Measurements from ENCODE around the gene DLGAP4.

Gene DLGAP4

GRCh38 chr20:36482044-36482473 lies 175.9 kb downstream of the DLGAP4 start:
- Histone ChIP-seq H3K27ac (ENCODE audit: low read depth, low read length) (no peak overlapping the region), H3K9ac (ENCODE audit: low read length) (no peak overlapping the region), H3K27me3 (ENCODE audit: control insufficient read depth in 1 of 2, insufficient read depth in 2 of 2, low read length in 2 of 2) (no peaks in the 10 kb centered on the region), H3K9me3 (ENCODE audit: low read length) (no peaks in the 10 kb centered on the region), H3K4me1 (ENCODE audit: insufficient read depth, low read length) (peaks cover 69% of the 10 kb centered on the region), H3K36me3 (ENCODE audit: insufficient read depth, low read length) (peaks cover 5% of the 10 kb centered on the region), H3K4me3 (ENCODE audit: low read depth in 1 of 2, low read length in 2 of 2) (no peak overlapping the region)

- Histone ChIP-seq H3K36me3 (ENCODE audit: insufficient read depth, low read length) (peaks cover 1% of the 10 kb centered on the region), H3K9me3 (ENCODE audit: low read length) (no peaks in the 10 kb centered on the region), H3K9ac (ENCODE audit: low read length) (no peak overlapping the region), H3K27me3 (ENCODE audit: control insufficient read depth in 1 of 2, insufficient read depth in 2 of 2, low read length in 2 of 2) (no peaks in the 10 kb centered on the region), H3K27ac (ENCODE audit: low read depth, low read length) (peak overlapping the region; percentile 44), H3K4me3 (ENCODE audit: low read depth in 1 of 2, low read length in 2 of 2) (no peak overlapping the region), H3K4me1 (ENCODE audit: insufficient read depth, low read length) (peaks cover 78% of the 10 kb centered on the region)
Observed at GRCh38 chr20:36483209-36483918, 177.2 kb downstream of the DLGAP4 start.

GRCh38 chr20:36483919-36484808 lies 178.0 kb downstream of the DLGAP4 start:
- peaks cover 77% of the 10 kb centered on the region for H3K4me1 ChIP-seq (ENCODE audit: insufficient read depth, low read length)
- no peak overlapping the region for H3K4me3 ChIP-seq (ENCODE audit: low read depth in 1 of 2, low read length in 2 of 2)
- H3K27me3 ChIP-seq (ENCODE audit: control insufficient read depth in 1 of 2, insufficient read depth in 2 of 2, low read length in 2 of 2), result no peaks in the 10 kb centered on the region
- H3K36me3 ChIP-seq (ENCODE audit: insufficient read depth, low read length), result no peaks in the 10 kb centered on the region
- H3K9me3 ChIP-seq (ENCODE audit: low read length), result no peaks in the 10 kb centered on the region
- H3K27ac ChIP-seq (ENCODE audit: low read depth, low read length), result peak overlapping the region; percentile 44
- H3K9ac ChIP-seq (ENCODE audit: low read length), result peak overlapping the region; percentile 20

GRCh38 chr20:36485286-36485685 lies 179.1 kb downstream of the DLGAP4 start:
- H3K27ac ChIP-seq (ENCODE audit: low read depth, low read length), result no peak overlapping the region
- no peak overlapping the region for H3K9ac ChIP-seq (ENCODE audit: low read length)
- no peaks in the 10 kb centered on the region for H3K9me3 ChIP-seq (ENCODE audit: low read length)
- peaks cover 73% of the 10 kb centered on the region for H3K4me1 ChIP-seq (ENCODE audit: insufficient read depth, low read length)
- no peaks in the 10 kb centered on the region for H3K27me3 ChIP-seq (ENCODE audit: control insufficient read depth in 1 of 2, insufficient read depth in 2 of 2, low read length in 2 of 2)
- no peak overlapping the region for H3K4me3 ChIP-seq (ENCODE audit: low read depth in 1 of 2, low read length in 2 of 2)
- no peaks in the 10 kb centered on the region for H3K36me3 ChIP-seq (ENCODE audit: insufficient read depth, low read length)

- Histone ChIP-seq H3K9me3 (ENCODE audit: low read length) (no peaks in the 10 kb centered on the region), H3K36me3 (ENCODE audit: insufficient read depth, low read length) (no peaks in the 10 kb centered on the region), H3K4me1 (ENCODE audit: insufficient read depth, low read length) (peaks cover 72% of the 10 kb centered on the region), H3K9ac (ENCODE audit: low read length) (no peak overlapping the region), H3K27me3 (ENCODE audit: control insufficient read depth in 1 of 2, insufficient read depth in 2 of 2, low read length in 2 of 2) (no peaks in the 10 kb centered on the region), H3K27ac (ENCODE audit: low read depth, low read length) (peak overlapping the region; percentile 12), H3K4me3 (ENCODE audit: low read depth in 1 of 2, low read length in 2 of 2) (no peak overlapping the region)
Observed at GRCh38 chr20:36487069-36487468, 180.9 kb downstream of the DLGAP4 start.

GRCh38 chr20:36490191-36490590 lies 184.1 kb downstream of the DLGAP4 start:
- Histone ChIP-seq H3K27me3 (ENCODE audit: control insufficient read depth in 1 of 2, insufficient read depth in 2 of 2, low read length in 2 of 2) (no peaks in the 10 kb centered on the region), H3K4me1 (ENCODE audit: insufficient read depth, low read length) (peaks cover 71% of the 10 kb centered on the region), H3K9me3 (ENCODE audit: low read length) (no peaks in the 10 kb centered on the region), H3K9ac (ENCODE audit: low read length) (no peak overlapping the region), H3K36me3 (ENCODE audit: insufficient read depth, low read length) (peaks cover 2% of the 10 kb centered on the region), H3K27ac (ENCODE audit: low read depth, low read length) (peak overlapping the region; percentile 17), H3K4me3 (ENCODE audit: low read depth in 1 of 2, low read length in 2 of 2) (no peak overlapping the region)

GRCh38 chr20:36491901-36492617 lies 185.9 kb downstream of the DLGAP4 start:
- H3K4me1 ChIP-seq (ENCODE audit: insufficient read depth, low read length), result peaks cover 55% of the 10 kb centered on the region
- H3K27ac ChIP-seq (ENCODE audit: low read depth, low read length), result peak overlapping the region; percentile 64
- H3K4me3 ChIP-seq (ENCODE audit: low read depth in 1 of 2, low read length in 2 of 2), result no peak overlapping the region
- no peaks in the 10 kb centered on the region for H3K27me3 ChIP-seq (ENCODE audit: control insufficient read depth in 1 of 2, insufficient read depth in 2 of 2, low read length in 2 of 2)
- no peak overlapping the region for H3K9ac ChIP-seq (ENCODE audit: low read length)
- H3K36me3 ChIP-seq (ENCODE audit: insufficient read depth, low read length), result peaks cover 18% of the 10 kb centered on the region
- no peaks in the 10 kb centered on the region for H3K9me3 ChIP-seq (ENCODE audit: low read length)

GRCh38 chr20:36493051-36493800 lies 187.1 kb downstream of the DLGAP4 start:
- peak overlapping the region; percentile 71 for H3K27ac ChIP-seq (ENCODE audit: low read depth, low read length)
- no peak overlapping the region for H3K9ac ChIP-seq (ENCODE audit: low read length)
- peak overlapping the region in 1 of 2 donors; percentile 19 for H3K4me3 ChIP-seq (ENCODE audit: low read depth in 1 of 2, low read length in 2 of 2)
- peaks cover 29% of the 10 kb centered on the region for H3K36me3 ChIP-seq (ENCODE audit: insufficient read depth, low read length)
- no peaks in the 10 kb centered on the region for H3K9me3 ChIP-seq (ENCODE audit: low read length)
- H3K27me3 ChIP-seq (ENCODE audit: control insufficient read depth in 1 of 2, insufficient read depth in 2 of 2, low read length in 2 of 2), result no peaks in the 10 kb centered on the region
- peaks cover 48% of the 10 kb centered on the region for H3K4me1 ChIP-seq (ENCODE audit: insufficient read depth, low read length)

GRCh38 chr20:36493801-36494114 lies 187.6 kb downstream of the DLGAP4 start:
- H3K27ac ChIP-seq (ENCODE audit: low read depth, low read length), result peak overlapping the region; percentile 71
- H3K9me3 ChIP-seq (ENCODE audit: low read length), result no peaks in the 10 kb centered on the region
- peak overlapping the region in 1 of 2 donors; percentile 19 for H3K4me3 ChIP-seq (ENCODE audit: low read depth in 1 of 2, low read length in 2 of 2)
- H3K9ac ChIP-seq (ENCODE audit: low read length), result no peak overlapping the region
- H3K4me1 ChIP-seq (ENCODE audit: insufficient read depth, low read length), result peaks cover 46% of the 10 kb centered on the region
- peaks cover 35% of the 10 kb centered on the region for H3K36me3 ChIP-seq (ENCODE audit: insufficient read depth, low read length)
- H3K27me3 ChIP-seq (ENCODE audit: control insufficient read depth in 1 of 2, insufficient read depth in 2 of 2, low read length in 2 of 2), result no peaks in the 10 kb centered on the region

GRCh38 chr20:36496707-36497669 lies 190.8 kb downstream of the DLGAP4 start:
- Histone ChIP-seq H3K4me1 (ENCODE audit: insufficient read depth, low read length) (peaks cover 30% of the 10 kb centered on the region), H3K9me3 (ENCODE audit: low read length) (no peaks in the 10 kb centered on the region), H3K36me3 (ENCODE audit: insufficient read depth, low read length) (peaks cover 60% of the 10 kb centered on the region), H3K27me3 (ENCODE audit: control insufficient read depth in 1 of 2, insufficient read depth in 2 of 2, low read length in 2 of 2) (no peaks in the 10 kb centered on the region), H3K27ac (ENCODE audit: low read depth, low read length) (no peak overlapping the region), H3K4me3 (ENCODE audit: low read depth in 1 of 2, low read length in 2 of 2) (no peak overlapping the region), H3K9ac (ENCODE audit: low read length) (no peak overlapping the region)
